Neural cell (in vitro differentiated cells): Measurements from ENCODE around the gene PTPRN2. TPM values are rescaled to one million over a fixed set of nuclear protein-coding genes. Genes with fewer than 3 reads are reported as not detected.

Experiments used
- H2AFZ ChIP-seq: fragments of 200-600, 300-800 bp; sonication (generic), shearing (Covaris generic); 2 replicates; pipeline ENCODE4 v1.6.0; 2014; ENCODE audit warnings: low read depth, mild to moderate bottlenecking, antibody characterized with exemption, low read length, moderate library complexity
- H3F3A ChIP-seq: fragments of 200-600 bp; shearing (Covaris generic); 2 replicates; pipeline ENCODE4 v1.6.1; 2016; ENCODE audit warnings: mild to moderate bottlenecking, moderate library complexity, mixed read lengths, antibody characterized with exemption, low read length; ENCODE audit not compliant: insufficient read depth, poor library complexity, severe bottlenecking
- H3K27ac ChIP-seq: fragments of 200-600, 300-800 bp; sonication (generic), shearing (Covaris generic); 2 replicates; pipeline ENCODE4 v1.5.1; 2014; ENCODE audit warnings: mild to moderate bottlenecking, low read length, moderate library complexity
- H3K27me3 ChIP-seq: fragments of 300-800, 200-600 bp; sonication (generic), shearing (Covaris generic); 2 replicates; pipeline ENCODE4 v1.6.0; 2014; ENCODE audit warnings: mild to moderate bottlenecking, low read depth, low read length, moderate library complexity; ENCODE audit not compliant: insufficient read depth
- H3K36me3 ChIP-seq: fragments of 300-800, 200-600 bp; sonication (generic), shearing (Covaris generic); 2 replicates; pipeline ENCODE4 v1.5.1; 2014; ENCODE audit warnings: mild to moderate bottlenecking, antibody characterized with exemption, low read length, moderate library complexity; ENCODE audit not compliant: insufficient read depth
- H3K4me2 ChIP-seq: fragments of 300-800, 200-600 bp; sonication (generic), shearing (Covaris generic); 2 replicates; pipeline ENCODE4 v1.6.0; 2014; ENCODE audit warnings: mild to moderate bottlenecking, low read length
- H3K4me3 ChIP-seq: fragments of 300-800, 200-600 bp; sonication (generic), shearing (Covaris generic); 2 replicates; pipeline ENCODE4 v1.5.1; 2014; ENCODE audit warnings: mild to moderate bottlenecking, low read length, moderate library complexity
- H3K79me2 ChIP-seq: fragments of 200-600 bp; shearing (Covaris generic); replicated peaks from 2 replicates; pipeline ENCODE4 v1.6.0; 2014; ENCODE audit warnings: mild to moderate bottlenecking, low read length, moderate library complexity; ENCODE audit not compliant: insufficient read depth
- H3K9ac ChIP-seq: fragments of 300-800, 200-600 bp; sonication (generic), shearing (Covaris generic); 2 replicates; pipeline ENCODE4 v1.6.1; 2016; ENCODE audit warnings: mild to moderate bottlenecking, low read length, mixed read lengths
- H3K9me2 ChIP-seq: fragments of 200-600 bp; shearing (Covaris generic); 2 replicates; pipeline ENCODE4 v1.6.1; 2016; ENCODE audit warnings: mild to moderate bottlenecking, low read length, mixed read lengths; ENCODE audit not compliant: insufficient read depth
- H3K9me3 ChIP-seq: fragments of 200-600, 300-800 bp; sonication (generic), shearing (Covaris generic); 2 replicates; pipeline ENCODE4 v1.6.1; 2016; ENCODE audit warnings: mild to moderate bottlenecking, mixed run types, low read length, moderate library complexity, mixed read lengths
- H4K20me1 ChIP-seq: fragments of 200-600 bp; shearing (Covaris generic); 2 replicates; pipeline ENCODE4 v1.6.1; 2016; ENCODE audit warnings: mild to moderate bottlenecking, mixed run types; ENCODE audit not compliant: insufficient read depth
- CTCF ChIP-seq: fragments of 450-650 bp; IDR thresholded peaks from 2 replicates; pipeline ENCODE4 v1.5.1; 2014; ENCODE audit warnings: antibody characterized with exemption, mild to moderate bottlenecking, moderate library complexity; ENCODE audit not compliant: poor library complexity, severe bottlenecking
- EP300 ChIP-seq: fragments of 450-650 bp; conservative IDR thresholded peaks from 2 replicates; pipeline ENCODE4 v1.6.1; 2014; ENCODE audit warnings: antibody characterized with exemption, mild to moderate bottlenecking, moderate library complexity; ENCODE audit not compliant: poor library complexity, severe bottlenecking
- EZH2 ChIP-seq: fragments of 200-600, 300-800 bp; shearing (Covaris generic), sonication (generic); IDR thresholded peaks from 2 replicates; pipeline ENCODE4 v1.6.1; 2014; ENCODE audit warnings: antibody characterized with exemption, low read length, borderline replicate concordance, mild to moderate bottlenecking; ENCODE audit not compliant: insufficient read depth, poor library complexity, severe bottlenecking
- MXI1 ChIP-seq: fragments of 450-650 bp; conservative IDR thresholded peaks from 2 replicates; pipeline ENCODE4 v1.6.1; 2014; ENCODE audit warnings: antibody characterized with exemption, mild to moderate bottlenecking; ENCODE audit not compliant: poor library complexity, severe bottlenecking
- POLR2AphosphoS5 ChIP-seq: IDR thresholded peaks from 2 replicates; pipeline ENCODE4 v1.6.1; 2012
- RAD21 ChIP-seq: fragments of 450-650 bp; conservative IDR thresholded peaks from 2 replicates; pipeline ENCODE4 v1.6.1; 2014; ENCODE audit warnings: antibody characterized with exemption, mild to moderate bottlenecking, moderate library complexity
- SMC3 ChIP-seq: fragments of 450-650 bp; conservative IDR thresholded peaks from 2 replicates; pipeline ENCODE4 v1.6.1; 2014; ENCODE audit warnings: antibody characterized with exemption, mild to moderate bottlenecking, moderate library complexity; ENCODE audit not compliant: poor library complexity
- TAF1 ChIP-seq: IDR thresholded peaks from 2 replicates; pipeline ENCODE4 v1.6.1; 2012; ENCODE audit warnings: low read depth
- polyA plus RNA-seq: library from polyadenylated mRNA; depleted of rRNA; stranded (reverse); fragments of >200 nt; gene quantifications from 2 replicates; pipeline ENCODE4 v1.2.3, GENCODE V29; 2014
- TF ChIP-seq, protein P1 (sequence below): IDR thresholded peaks from 2 replicates; pipeline ENCODE4 v1.6.1; 2012; ENCODE audit warnings: borderline replicate concordance

PTPRN2 gene
- polyA plus RNA-seq, 1 donor from 2014 or later, result 31.0 TPM

DNA sequence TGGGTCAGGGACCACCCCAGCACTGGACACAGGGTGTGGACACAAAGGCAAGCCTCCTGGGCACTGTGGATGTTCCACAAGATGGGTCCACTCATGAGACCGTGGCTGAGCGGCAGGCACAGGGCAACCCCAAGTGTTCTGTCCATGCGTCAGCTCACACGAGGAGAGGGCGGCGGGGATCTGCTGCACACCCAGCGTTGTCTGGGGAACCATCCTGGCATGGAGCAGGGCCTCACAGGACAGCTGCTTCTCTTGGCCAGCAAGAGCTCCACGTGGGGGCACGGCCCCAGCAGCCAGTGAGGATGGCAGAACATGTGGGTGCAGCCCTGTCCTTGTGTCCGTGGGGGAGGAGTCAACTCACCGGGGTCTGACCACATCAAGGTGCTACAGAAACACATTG is 195.4 kb downstream of the PTPRN2 start:
- TF ChIP-seq TAF1 (no peak), MXI1 (no peak), RAD21 (no peak), CTCF (no peak), POLR2AphosphoS5 (no peak), EZH2 (no peak), EP300 (no peak), SMC3 (no peak)
- TF ChIP-seq, protein P1, sequence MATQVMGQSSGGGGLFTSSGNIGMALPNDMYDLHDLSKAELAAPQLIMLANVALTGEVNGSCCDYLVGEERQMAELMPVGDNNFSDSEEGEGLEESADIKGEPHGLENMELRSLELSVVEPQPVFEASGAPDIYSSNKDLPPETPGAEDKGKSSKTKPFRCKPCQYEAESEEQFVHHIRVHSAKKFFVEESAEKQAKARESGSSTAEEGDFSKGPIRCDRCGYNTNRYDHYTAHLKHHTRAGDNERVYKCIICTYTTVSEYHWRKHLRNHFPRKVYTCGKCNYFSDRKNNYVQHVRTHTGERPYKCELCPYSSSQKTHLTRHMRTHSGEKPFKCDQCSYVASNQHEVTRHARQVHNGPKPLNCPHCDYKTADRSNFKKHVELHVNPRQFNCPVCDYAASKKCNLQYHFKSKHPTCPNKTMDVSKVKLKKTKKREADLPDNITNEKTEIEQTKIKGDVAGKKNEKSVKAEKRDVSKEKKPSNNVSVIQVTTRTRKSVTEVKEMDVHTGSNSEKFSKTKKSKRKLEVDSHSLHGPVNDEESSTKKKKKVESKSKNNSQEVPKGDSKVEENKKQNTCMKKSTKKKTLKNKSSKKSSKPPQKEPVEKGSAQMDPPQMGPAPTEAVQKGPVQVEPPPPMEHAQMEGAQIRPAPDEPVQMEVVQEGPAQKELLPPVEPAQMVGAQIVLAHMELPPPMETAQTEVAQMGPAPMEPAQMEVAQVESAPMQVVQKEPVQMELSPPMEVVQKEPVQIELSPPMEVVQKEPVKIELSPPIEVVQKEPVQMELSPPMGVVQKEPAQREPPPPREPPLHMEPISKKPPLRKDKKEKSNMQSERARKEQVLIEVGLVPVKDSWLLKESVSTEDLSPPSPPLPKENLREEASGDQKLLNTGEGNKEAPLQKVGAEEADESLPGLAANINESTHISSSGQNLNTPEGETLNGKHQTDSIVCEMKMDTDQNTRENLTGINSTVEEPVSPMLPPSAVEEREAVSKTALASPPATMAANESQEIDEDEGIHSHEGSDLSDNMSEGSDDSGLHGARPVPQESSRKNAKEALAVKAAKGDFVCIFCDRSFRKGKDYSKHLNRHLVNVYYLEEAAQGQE, result no peak
- no peak overlapping the region for H3K9ac ChIP-seq

GRCh38 chr7:158391541-158391940 is 196.1 kb downstream of the PTPRN2 start:
- TF ChIP-seq, protein P1, result no peak
- TF ChIP-seq EP300, result no peak
- Histone ChIP-seq H3K36me3 (no peaks in the 10 kb centered on the region), H3K9ac (no peak overlapping the region), H3K27ac (no peak overlapping the region), H3F3A (no peaks in the 10 kb centered on the region), H3K9me3 (no peaks in the 10 kb centered on the region), H3K9me2 (no peaks in the 10 kb centered on the region), H3K79me2 (no peaks in the 10 kb centered on the region), H4K20me1 (no peaks in the 10 kb centered on the region), H3K4me2 (no peak overlapping the region), H3K4me3 (no peak overlapping the region), H3K27me3 (no peaks in the 10 kb centered on the region), H2AFZ (no peak overlapping the region)

More for the DNA sequence above, 195.4 kb downstream of the PTPRN2 start:
- Histone ChIP-seq H3F3A (no peaks in the 10 kb centered on the region), H3K4me3 (no peak overlapping the region), H3K36me3 (no peaks in the 10 kb centered on the region), H3K9me2 (no peaks in the 10 kb centered on the region), H2AFZ (no peak overlapping the region), H3K27me3 (no peaks in the 10 kb centered on the region), H3K4me2 (no peak overlapping the region), H3K9me3 (no peaks in the 10 kb centered on the region), H3K27ac (no peak overlapping the region), H4K20me1 (no peaks in the 10 kb centered on the region), H3K79me2 (no peaks in the 10 kb centered on the region)
